HG03097 (cell line): ENCODE data around the gene HSFX3.
"Not testable (repeated sequence)": the region's sequence is repeated elsewhere in the genome, so short reads cannot be mapped to it uniquely, and the experiment has no call there.

ENCODE experiments used
- ATAC-seq: cut with Tn5 transposase; IDR thresholded peaks from one replicate; pipeline ENCODE4 v1.9.1; 2021; ENCODE audit not compliant: unreplicated experiment, low FRiP score

The HSFX3 gene

DNA sequence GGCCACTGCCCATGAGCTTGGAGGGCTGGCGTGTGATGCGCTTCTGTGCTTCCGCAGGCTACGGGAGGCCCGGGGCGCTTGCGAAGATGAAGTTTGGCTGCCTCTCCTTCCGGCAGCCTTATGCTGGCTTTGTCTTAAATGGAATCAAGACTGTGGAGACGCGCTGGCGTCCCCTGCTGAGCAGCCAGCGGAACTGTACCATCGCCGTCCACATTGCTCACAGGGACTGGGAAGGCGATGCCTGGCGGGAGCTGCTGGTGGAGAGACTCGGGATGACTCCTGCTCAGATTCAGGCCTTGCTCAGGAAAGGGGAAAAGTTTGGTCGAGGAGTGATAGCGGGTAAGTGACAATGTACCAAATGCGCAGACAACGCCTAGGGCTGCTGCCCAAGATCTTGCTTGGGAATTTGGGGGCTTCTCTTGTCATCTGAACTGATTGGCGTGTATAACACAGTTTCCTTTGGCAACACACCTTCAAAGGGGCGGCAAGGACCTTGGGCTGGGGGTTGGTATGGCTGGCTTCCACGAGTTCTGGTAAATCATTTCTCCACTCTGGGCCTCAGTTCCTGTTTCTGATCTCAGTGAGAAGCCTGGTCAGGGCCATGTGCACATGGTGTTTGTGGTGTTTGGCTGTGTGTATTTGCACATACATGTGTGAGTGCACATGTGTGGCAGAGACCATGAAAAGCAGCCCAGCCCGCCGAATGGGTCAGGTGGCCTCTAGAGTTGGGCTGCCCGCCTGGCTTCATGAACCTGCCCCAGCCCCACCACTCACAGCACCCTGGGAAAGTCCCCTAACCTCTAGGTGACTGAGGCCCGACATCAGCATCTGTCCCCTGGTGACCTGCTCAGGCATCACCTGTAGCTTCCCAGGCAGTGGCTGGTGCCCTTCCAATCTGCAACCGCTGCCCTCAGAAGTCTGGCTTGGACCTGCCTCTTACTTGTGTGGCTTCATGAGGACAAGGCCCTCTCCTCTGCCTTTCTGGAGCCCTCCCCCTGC, 3.9 kb downstream of the HSFX3 start:
- ATAC-seq = not testable (repeated sequence)

DNA sequence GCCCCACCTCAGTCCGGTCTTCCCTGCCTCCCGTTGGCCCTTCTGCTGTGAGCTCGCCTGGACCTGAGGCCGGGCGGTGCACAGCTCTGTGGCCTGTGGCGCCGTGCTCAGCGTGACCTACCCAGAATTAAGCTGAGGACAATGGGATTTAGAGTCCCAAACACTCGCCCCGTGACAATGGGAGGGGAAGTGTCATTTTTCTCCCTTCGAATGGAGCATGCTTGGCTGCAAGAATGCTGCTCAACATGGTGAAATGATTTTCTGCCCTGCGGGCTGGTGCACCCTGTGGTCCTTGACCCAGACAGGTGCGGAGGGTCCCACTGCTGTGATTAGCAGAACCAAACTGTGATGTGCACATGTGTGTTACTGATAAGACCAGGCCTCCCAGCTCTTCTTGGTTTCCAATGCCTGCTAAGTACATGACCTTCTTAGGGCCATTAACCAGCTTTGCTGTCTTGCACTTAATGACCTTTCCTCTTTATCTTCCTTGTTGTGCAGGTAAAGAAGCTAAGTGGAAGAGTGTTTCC, 8.1 kb downstream of the HSFX3 start:
- ATAC-seq = no peak

DNA sequence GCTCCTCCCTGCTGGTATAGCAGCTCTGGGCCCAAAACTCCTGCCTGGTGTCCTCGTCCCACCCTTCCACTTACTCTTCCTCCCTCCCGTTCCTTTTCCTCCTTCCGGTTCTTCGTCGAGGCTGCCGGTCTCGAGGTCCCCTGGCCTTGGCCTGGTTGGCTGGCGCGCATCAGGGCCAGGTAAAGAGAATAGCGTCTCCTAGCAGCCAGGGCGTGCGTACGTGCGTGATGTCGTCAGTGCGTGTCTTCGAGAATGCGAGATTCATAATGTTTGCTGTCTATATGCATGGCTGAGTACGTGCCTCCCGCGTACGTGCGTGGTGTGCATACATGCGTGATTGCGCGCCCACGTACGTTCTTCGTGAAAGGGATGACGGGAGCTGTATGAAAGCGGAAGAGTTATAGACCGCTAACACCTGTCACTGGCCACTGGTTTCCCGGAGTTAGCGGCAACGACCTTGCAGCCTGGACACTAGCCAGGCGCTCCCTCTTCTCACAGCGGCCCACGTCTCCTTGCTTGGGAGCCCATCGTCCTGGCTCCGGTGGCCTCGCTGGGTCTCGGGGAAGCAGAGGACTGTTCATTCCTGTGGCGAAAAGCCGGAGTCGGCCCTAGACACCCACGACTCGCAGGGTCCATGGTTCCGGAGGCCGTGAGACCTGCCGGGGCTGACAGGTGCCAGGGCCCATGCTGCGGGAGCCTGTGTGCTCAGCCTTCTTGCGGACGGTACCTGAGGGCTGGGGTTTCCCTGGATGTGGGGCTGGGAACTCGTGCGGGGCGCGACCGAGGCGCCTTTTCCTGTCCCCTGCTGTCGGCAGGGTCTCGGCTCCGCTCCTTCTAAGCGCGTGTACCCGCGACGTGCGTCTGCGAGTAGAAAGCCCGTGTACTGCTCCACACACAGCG, 8.9 kb downstream of the HSFX3 start, which contains the start of gene EOLA1:
Gene EOLA1, plus strand, starts transcription at position 392 of the 900 bp plus-strand sequence. CDS start 4,619 bp downstream, outside the sequence.
- peak; percentile 73 for ATAC-seq

DNA sequence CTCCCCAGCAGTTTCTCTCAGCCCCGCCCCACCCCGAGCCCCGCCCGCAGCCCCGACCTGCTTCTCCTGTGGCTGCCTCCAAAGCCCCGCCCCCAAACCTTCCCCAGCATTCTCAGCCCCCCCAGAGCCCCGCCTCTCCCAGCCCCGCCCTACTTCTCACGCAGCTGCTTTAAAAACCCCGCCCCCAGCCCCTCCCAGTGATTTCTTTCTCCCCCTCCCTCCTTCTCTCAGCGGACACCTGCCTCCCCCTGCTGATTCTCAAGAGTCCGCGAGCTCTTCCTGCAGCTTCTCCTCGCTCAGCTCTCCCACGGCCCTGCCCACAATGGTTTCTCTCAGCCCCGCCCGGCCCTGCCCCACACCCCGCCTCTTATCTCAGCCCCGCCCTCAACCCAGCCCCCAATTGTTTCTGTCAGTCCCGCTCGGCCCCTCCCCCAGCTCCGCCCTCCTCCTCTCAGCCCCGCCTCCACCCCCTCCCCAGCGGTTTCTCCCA, 9.5 kb downstream of the HSFX3 start:
- ATAC-seq = peak; percentile 19

DNA sequence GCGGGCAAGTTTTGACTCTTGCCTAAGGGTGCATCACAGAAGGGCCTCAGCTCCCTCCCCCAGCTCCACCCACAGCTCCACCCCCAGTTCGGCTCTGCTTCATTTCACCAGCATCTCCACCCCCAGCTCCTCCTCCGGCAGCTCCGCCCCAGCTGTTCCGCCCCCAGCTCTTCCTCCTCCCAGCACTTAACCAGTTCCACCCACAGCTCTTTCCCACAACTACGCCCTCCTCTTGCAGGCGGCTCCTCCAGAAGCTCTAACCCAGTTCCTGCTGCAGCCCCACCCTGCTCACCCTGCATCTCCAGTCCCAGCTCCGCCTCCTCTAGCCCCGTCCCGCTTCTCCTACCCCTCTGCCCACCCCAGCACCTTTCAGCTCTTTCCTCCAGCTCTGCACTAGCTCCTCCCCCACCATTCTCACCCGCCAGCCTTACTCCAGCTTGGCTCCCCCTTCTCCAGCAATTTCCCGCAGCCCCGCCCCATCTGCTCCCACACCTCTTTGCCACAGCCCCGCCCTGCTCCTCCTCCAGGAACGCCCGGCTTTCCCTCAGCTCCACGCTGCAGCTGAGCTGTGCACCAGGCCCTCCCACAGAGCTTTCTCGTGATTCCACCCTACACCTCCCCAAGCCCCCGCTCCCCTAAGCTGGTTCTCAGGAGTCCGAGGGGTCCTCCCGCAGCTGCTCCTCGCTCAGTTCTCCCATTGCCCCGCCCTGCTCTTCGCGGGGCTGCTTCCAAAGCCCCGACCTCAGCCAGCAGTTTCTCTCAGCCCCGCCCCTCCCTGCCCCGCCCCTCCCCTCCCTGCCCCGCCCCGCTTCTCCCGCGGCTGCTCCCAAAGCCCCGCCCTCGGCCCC, 10.2 kb downstream of the HSFX3 start:
- ATAC-seq = peak; percentile 40

DNA sequence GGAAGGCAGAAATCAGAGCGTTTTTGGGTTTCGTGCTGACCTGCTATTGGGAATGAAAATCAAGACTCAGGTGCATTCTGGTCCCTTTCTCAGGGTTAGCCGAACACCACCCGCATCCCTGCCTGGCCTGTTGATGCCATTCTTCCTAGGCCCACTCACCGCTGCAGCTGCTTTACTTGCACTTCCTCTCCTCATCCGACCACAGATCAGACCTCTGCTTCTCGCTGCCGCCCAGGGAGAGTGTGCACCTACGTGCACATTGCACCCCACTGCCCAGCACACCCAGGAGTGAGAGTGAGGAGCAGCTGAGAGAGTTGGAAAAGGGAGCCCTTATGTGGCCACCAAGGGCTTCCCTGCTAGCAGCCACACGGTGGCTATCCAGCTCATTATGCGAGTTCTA, 12.2 kb downstream of the HSFX3 start:
- not testable (repeated sequence) for ATAC-seq

DNA sequence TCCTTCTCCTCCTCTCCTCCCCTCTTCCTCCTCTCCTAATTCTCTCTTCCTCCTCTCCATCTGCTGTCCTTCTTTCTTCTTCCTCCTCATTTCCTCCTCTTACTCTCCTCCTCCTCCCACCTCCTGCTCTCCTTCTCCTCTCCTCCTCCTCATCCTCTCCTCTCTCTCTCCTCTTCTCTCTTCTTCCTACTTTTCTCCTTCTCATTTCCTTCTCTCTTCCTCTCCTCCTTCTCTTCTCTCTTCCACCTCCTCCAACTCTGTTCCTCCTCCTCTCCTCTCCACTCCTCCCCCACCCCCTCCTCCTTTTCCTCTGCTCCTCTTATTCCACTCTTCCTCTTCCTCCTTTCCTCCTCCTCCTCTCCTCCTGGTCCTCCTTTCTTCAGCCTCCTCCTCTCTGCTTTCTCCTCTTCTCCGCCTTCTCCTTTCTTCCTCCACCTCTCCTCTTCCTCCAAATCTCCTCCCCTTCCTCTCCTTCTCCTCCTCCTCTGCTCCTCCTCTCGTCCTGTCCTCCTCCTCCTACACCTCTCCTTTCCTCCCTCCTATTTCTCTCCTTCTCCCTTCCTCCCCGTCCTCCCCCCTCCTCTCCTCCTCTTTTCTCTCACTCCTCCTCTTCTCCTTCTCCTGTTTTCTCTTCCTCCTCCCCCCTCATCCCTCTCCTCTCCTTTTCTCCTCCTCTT, 14.7 kb downstream of the HSFX3 start:
- not testable (repeated sequence) for ATAC-seq

DNA sequence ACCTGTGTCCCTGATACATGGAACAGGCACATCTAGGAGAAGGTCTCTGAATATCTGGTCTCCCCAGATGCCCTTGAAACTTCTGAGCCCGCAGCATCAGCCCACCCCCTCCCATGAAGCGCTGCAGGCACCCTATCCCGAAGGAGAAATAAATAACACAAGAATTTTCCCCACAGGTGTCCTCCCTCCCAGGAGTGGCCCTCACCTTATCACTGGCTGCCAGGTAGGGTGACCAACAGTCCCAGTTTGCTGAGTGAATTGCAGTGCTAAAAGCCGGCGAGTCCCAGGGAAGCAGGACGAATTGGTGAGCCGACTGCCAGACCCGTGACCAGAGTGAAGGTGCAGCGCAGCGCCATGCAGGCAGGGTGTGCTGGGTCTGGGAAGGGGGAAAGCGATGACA, 15.7 kb downstream of the HSFX3 start:
- not testable (repeated sequence) for ATAC-seq

DNA sequence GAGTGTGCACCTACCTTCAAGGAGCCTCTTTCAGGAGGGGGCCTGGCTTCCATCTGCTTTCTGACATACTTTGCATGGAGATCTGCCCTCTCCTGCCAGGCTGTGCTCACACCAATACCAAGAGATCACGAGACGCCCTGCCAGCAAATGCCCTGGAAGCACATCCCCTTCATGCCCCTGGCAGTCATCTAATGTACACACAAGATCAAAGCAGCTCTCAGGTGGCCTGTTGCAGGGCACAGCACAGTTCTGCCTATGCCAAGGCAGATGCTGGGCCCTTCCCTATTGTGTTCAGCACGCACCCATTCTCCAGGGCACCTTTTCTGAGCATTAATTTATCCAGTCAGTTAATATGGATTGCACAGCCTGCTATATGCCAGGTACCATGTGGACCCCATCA, 16.9 kb downstream of the HSFX3 start:
- ATAC-seq = not testable (repeated sequence)

DNA sequence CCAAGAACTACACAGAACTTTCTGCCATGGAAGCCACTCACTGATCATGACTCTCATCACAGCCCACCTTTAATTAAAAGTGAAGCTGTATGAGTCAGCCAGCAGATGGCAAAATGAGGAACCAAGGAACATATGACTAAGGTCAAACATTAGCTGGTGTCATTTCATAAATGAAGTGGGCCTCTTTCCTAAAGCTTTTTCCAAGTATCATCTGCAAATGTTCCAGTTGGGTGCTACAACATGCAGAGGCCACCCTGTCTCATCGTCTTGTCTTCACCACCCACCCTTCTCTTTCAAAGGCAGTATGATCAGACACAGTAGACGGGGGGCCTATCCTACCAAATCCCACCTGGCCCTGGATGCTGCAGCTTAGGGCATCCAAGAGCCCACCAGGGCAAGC, 18.1 kb downstream of the HSFX3 start:
- ATAC-seq = peak; percentile 44

DNA sequence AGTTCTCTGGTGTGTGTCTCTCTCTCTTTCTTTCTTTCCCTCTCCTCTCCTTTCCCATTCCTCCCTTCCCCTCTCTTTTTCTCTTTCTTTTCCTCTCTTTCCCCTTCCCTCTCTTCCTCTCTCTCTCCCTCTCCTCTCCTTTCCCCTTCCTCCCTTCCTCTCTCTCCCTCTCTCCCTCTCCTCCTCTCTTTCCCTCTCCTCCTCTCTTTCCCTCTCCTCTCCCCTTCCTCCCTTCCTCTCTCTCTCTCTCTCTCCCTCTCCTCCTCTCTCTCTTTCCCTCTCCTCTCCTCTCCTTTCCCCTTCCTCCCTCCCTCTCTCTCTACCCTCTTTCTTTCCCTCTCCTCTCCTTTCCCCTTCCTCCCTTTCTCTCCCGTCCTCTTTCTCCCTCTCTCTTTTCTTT, 21.3 kb downstream of the HSFX3 start:
- ATAC-seq = no peak

DNA sequence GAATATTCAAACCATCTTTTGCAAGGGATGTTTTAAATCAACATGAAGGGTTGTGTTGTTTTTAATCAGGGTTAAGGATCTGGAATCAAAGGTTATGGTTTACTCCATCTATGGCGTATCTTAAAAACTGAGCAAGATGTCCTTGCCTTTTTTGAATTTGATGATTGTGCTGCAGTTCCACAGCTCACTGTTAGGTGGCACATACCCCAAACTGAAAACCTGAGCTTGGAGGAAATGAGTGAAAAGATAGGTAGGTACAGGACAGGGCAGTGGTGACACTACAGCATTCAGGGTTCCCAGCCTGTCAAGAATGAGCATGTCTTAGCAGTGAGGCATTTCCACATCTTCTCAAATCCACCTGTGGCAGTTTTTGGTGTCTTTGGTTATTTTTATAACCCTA, 22.0 kb downstream of the HSFX3 start:
- no peak for ATAC-seq

DNA sequence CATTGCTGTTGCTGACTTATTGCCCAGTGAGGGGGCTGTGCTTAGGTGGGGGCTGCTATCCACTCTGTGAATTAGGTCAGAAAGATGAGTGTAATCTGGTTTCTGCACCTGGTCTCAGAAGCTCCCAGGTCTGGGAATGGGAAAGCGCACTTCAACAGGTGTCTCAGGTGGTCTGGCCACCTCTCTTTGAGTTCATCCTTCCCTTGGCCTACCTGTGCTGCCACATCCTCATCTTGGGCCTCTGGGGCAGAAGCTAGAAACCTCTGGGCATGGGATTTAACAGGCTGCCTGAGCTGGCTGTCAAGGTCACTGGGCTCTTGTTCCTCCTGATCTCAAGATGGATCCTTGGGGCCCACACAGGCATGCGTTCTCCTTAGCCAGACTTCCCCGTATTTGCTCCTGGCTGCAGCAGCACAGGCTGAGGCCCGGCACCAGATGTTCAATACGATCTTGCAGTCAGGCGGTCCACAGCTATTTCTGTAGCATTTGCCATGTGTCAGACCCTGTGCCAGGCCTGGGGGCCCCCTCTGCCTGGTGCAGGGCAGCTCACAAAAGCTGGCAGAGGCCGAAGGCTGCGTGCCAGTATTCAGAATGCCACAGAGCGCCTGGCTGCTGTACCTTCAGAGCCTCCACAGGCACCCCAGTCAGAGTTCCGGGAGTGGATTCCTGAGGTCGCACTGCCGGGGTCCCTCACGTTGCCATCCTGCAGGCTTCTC, 23.2 kb downstream of the HSFX3 start:
- not testable (repeated sequence) for ATAC-seq

DNA sequence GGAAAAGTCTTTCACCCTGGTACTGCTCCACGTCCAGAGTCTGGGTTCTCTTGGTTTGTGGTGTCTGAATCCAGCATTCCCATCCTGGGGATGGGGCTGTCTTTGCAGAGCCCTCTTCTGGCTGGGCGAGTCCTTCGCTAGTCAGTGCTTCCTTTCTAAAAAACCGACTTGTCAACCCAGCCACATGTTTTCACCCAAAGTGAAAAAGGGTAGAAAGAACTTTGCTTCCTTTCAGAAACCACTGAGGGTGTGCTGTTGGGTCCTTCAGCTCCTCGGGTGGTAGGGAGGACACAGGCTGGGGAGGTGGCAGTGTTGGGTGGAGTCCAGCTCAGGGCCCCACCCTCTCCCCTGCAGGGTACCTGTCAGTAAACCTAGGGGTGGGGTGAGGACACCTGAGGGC, 23.8 kb downstream of the HSFX3 start:
- ATAC-seq = peak; percentile 48

DNA sequence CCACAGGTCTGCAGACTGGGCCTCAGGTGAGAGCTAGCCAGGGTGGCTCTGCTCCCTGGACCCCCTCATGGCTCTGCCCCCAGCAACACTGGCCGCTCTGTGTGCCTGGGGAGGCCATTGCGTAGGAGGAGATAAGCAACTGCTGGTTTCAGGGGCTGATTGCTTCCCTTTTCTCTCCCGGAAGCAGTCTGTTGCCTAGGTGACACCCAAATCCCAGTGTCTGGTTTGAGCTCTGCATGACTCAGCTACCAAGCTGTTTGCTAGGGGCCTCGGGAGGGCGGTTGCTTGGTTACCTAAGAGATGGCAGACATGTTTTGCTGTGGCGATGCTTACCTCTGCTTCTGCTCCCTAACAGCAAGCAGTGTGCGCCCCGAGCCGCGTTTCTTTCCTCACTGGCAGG, 24.3 kb downstream of the HSFX3 start:
- peak; percentile 93 for ATAC-seq

DNA sequence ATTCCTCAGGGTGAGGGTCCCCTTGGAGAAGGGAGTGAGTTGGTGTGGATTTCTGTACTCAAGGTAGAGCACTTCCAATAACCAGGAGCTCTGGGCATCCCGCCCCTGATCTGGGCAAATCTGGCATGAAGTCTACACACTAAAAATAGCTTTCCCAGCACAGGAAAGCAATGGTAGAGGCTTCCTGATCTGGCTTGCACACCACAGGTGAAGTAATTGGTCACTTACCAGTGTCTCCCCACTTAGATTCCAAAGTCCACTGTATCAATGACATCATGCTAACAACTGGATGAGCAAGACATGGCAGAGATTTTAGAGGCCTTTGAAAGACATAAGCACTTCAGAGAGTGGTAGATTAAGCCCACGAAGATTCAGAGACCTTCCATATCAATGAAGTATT, 26.8 kb downstream of the HSFX3 start:
- ATAC-seq = no peak

DNA sequence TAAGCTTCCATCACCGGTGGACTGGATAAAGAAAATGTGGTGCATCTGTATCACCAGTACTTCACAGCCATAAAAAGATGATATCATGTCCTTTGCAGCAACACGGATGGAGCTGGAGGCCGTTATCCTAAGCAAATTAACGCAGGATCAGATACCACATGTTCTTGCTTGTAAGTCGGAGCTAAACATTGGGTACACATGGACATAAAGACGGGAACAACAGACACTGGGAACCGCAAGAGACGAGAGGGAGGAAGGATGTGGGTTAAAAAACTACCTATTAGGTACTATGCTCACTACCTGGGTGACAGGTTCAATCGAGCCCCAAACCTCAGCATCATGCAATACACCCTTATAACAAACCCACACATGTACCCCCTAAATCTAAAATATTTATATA, 28.3 kb downstream of the HSFX3 start:
- no peak for ATAC-seq

DNA sequence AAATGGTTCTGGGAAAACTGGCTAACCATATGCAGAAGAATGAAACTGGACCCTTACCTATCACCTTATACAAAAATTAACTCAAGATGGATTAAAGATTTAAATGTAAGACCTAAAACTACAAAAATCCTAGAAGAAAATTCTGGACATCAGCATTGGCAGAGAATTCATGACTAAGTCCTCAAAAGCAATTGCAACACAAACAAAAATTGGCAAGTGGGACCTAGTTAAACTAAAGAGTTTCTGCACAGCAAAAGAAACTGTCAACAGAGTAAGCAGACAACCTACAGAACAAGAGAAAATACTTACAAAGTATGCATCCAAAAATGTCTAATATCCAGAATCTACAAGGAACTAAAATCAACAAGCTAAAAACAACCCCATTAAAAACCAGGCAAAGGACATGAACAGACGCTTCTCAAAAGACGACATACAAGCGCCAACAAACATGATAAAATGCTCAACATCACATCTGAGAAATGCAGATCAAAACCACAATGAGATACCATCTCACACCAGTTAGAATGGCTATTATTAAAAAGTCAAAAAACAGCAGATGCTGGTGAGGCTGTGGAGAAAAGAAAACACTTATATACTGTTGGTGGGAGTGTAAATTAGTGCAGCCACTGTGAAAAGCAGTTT, 29.0 kb downstream of the HSFX3 start:
- ATAC-seq = not testable (repeated sequence)
